ENCODE measurements around the gene WDFY4.

The WDFY4 gene

GRCh38 chr10:48685731-48686130 lies 1.1 kb downstream of the WDFY4 start:
- Histone ChIP-seq H3K27ac (no peak overlapping the region), H3K4me1 (peaks cover 0 to 10% (median 0%) of the 10 kb centered on the region in 4 donors), H3K36me3 (no peaks in the 10 kb centered on the region), H3K27me3 (no peaks in the 10 kb centered on the region), H3K9me3 (no peaks in the 10 kb centered on the region), H3K4me3 (no peak overlapping the region)
- TF ChIP-seq CTCF (IDR thresholded peaks at IDR 0.05): no peak
- no peak for DNase-seq
- intact Hi-C loops (cut with DNase I; ENCODE audit: low total_unique reads): no loop called here

- DNase-seq: no peak
- TF ChIP-seq CTCF (IDR thresholded peaks at IDR 0.05): no peak
- intact Hi-C loops (cut with DNase I; ENCODE audit: low total_unique reads): no loop called here
- no peaks in the 10 kb centered on the region for H3K27me3 ChIP-seq
- no peak overlapping the region for H3K27ac ChIP-seq
- no peaks in the 10 kb centered on the region for H3K36me3 ChIP-seq
- H3K4me3 ChIP-seq: no peak overlapping the region
- peaks cover 0 to 10% (median 0%) of the 10 kb centered on the region in 4 donors for H3K4me1 ChIP-seq
- no peaks in the 10 kb centered on the region for H3K9me3 ChIP-seq
Measured at GRCh38 chr10:48690791-48691660, 6.4 kb downstream of the WDFY4 start.

GRCh38 chr10:48691812-48692528 lies 7.3 kb downstream of the WDFY4 start:
- no peaks in the 10 kb centered on the region for H3K9me3 ChIP-seq
- H3K27ac ChIP-seq: no peak overlapping the region
- no peak overlapping the region for H3K4me3 ChIP-seq
- no peak for TF ChIP-seq CTCF (IDR thresholded peaks at IDR 0.05)
- intact Hi-C loops (cut with DNase I; ENCODE audit: low total_unique reads): no loop called here
- DNase-seq: no peak
- no peaks in the 10 kb centered on the region for H3K27me3 ChIP-seq
- peaks cover 0 to 3% (median 0%) of the 10 kb centered on the region in 4 donors for H3K4me1 ChIP-seq
- H3K36me3 ChIP-seq: no peaks in the 10 kb centered on the region

- Histone ChIP-seq H3K9me3 (no peaks in the 10 kb centered on the region), H3K27ac (no peak overlapping the region), H3K27me3 (no peaks in the 10 kb centered on the region), H3K4me3 (no peak overlapping the region), H3K36me3 (no peaks in the 10 kb centered on the region), H3K4me1 (no peaks in the 10 kb centered on the region)
- TF ChIP-seq CTCF (IDR thresholded peaks at IDR 0.05): no peak
- intact Hi-C loops (cut with DNase I; ENCODE audit: low total_unique reads): no loop called here
- no peak for DNase-seq
Measured at GRCh38 chr10:48692748-48693147, 8.1 kb downstream of the WDFY4 start.

- no peaks in the 10 kb centered on the region for H3K4me1 ChIP-seq
- H3K4me3 ChIP-seq: no peak overlapping the region
- no peaks in the 10 kb centered on the region for H3K27me3 ChIP-seq
- H3K27ac ChIP-seq: no peak overlapping the region
- intact Hi-C loops (cut with DNase I; ENCODE audit: low total_unique reads): no loop called here
- no peaks in the 10 kb centered on the region for H3K9me3 ChIP-seq
- DNase-seq: no peak
- no peaks in the 10 kb centered on the region for H3K36me3 ChIP-seq
- no peak for TF ChIP-seq CTCF (IDR thresholded peaks at IDR 0.05)
Measured at GRCh38 chr10:48693206-48693605, 8.5 kb downstream of the WDFY4 start.
